ENCODE data around the gene TUBGCP5. TPM values are rescaled to one million over a fixed set of nuclear protein-coding genes. Genes with fewer than 3 reads are reported as not detected.

Gene TUBGCP5
- total and polyA plus RNA-seq, 2 of the 4 experiments (the other 2 are of a cell fraction), result 13.0 to 19.4 TPM

GRCh38 chr15:22988811-22989210, 50.6 kb downstream of the TUBGCP5 start:
- Histone ChIP-seq H3K4me1 (ENCODE audit: control insufficient read depth, insufficient read depth, low read length) (peaks cover 7% of the 10 kb centered on the region; the same call in 1 of the 2 replicates), H2BK5ac (ENCODE audit: low read depth, low read length, poor library complexity, severe bottlenecking) (no peak overlapping the region), H3K18ac (ENCODE audit: low read depth, low read length) (no peak overlapping the region), H2BK20ac (ENCODE audit: low read depth, low read length) (no peak overlapping the region), H3K4me3 (ENCODE audit: insufficient read depth, low read depth, low read length) (no peak overlapping the region), H2AK5ac (ENCODE audit: low read depth, low read length) (no peak overlapping the region), H3K9me3 (ENCODE audit: control insufficient read depth, insufficient read depth, low read length) (no peaks in the 10 kb centered on the region), H4K91ac (ENCODE audit: insufficient read depth, low read depth, low read length) (no peak overlapping the region), H3K79me1 (ENCODE audit: low read depth in 1 of 2, low read length in 2 of 2) (no peaks in the 10 kb centered on the region), H3K27ac (ENCODE audit: insufficient read depth, low read length) (no peak overlapping the region), H3K36me3 (ENCODE audit: control insufficient read depth, insufficient read depth, low read length) (no peaks in the 10 kb centered on the region), H4K5ac (ENCODE audit: low read depth, low read length) (no peak overlapping the region), H4K8ac (ENCODE audit: low read depth in 2 of 2, low read length in 2 of 2) (no peak overlapping the region), H3K9me1 (ENCODE audit: insufficient read depth, low read length) (peaks cover 15% of the 10 kb centered on the region), H3K4me2 (ENCODE audit: low read depth, low read length) (no peak overlapping the region), H3K27me3 (ENCODE audit: control insufficient read depth, insufficient read depth, low read length) (no peaks in the 10 kb centered on the region), H2AFZ (replicated peaks; ENCODE audit: low read length, poor library complexity) (no peak overlapping the region), H3K56ac (ENCODE audit: extremely low read depth, insufficient read depth, low read length) (no peak overlapping the region), H3K23ac (ENCODE audit: low read depth, low read length) (no peak overlapping the region), H3K14ac (replicated peaks; ENCODE audit: low read depth, low read length) (no peak overlapping the region), H3K9ac (ENCODE audit: low read depth, low read length) (no peak overlapping the region), H2BK15ac (ENCODE audit: low read depth, low read length) (no peak overlapping the region), H2AK9ac (replicated peaks; ENCODE audit: low read depth, low read length, poor library complexity) (no peak overlapping the region), H3K4ac (ENCODE audit: low read depth, low read length) (no peak overlapping the region), H4K20me1 (ENCODE audit: insufficient read depth, low read length) (no peaks in the 10 kb centered on the region), H2BK120ac (ENCODE audit: low read depth, low read length) (no peak overlapping the region)
- intact Hi-C loops (cut with micrococcal nuclease), result no loop called here
- no peak for ATAC-seq (ENCODE audit: low read depth)
- POLR2A ChIA-PET (ENCODE audit: unreplicated experiment), result no interaction called here
- in situ Hi-C loops (cut with MboI; ENCODE audit: low sequenced_read_pairs), result no loop called here
- 76% methylated on average over 2 of the region's 7 CpGs; no CpG with 5 or more reads in 1 of the 2 experiments for WGBS, 2 experiments (ENCODE audit: extremely low coverage in 2 of 2, insufficient read length in 1 of 2)
- TF ChIP-seq CHD1 (IDR thresholded peaks at IDR 0.05; ENCODE audit: low read depth, low read length) (no peak), NFE2L2 (IDR thresholded peaks at IDR 0.05; ENCODE audit: low read depth, low read length) (no peak), CEBPB (IDR thresholded peaks at IDR 0.05; ENCODE audit: low read depth, low read length) (no peak), RAD21 (IDR thresholded peaks at IDR 0.05; ENCODE audit: low read length) (no peak), POLR2A (IDR thresholded peaks at IDR 0.05; ENCODE audit: low read depth, low read length) (no peak), ELK1 (IDR thresholded peaks at IDR 0.05; ENCODE audit: borderline replicate concordance, low read depth, low read length) (no peak), MAZ (IDR thresholded peaks at IDR 0.05; ENCODE audit: borderline replicate concordance, low read depth, low read length) (no peak), SMC3 (IDR thresholded peaks at IDR 0.05; ENCODE audit: low read depth, low read length) (no peak), MXI1 (IDR thresholded peaks at IDR 0.05; ENCODE audit: borderline replicate concordance, low read depth, low read length) (no peak), FOS (IDR thresholded peaks at IDR 0.05; ENCODE audit: low read depth, low read length) (no peak), RCOR1 (IDR thresholded peaks at IDR 0.05; ENCODE audit: insufficient replicate concordance, low read length) (no peak)
- dilution Hi-C loops (cut with HindIII; ENCODE audit: low sequenced_read_pairs, unreplicated experiment), result no loop called here
- no peak for DNase-seq
- CTCF ChIA-PET, result interaction anchor here (0.6 kb wide), 1 partner anchor 25 kb away, joined by 6 read pairs; no protein-coding TSS in a partner anchor
- BruUV-seq (replicated peaks), result no TSS peak

Measured in IMR-90 (cell line).